A549 (cell line): ENCODE measurements around the gene ZNF740. TPM values are rescaled to one million over a fixed set of nuclear protein-coding genes. Genes with fewer than 3 reads are reported as not detected.

ENCODE experiments used
- ATAC-seq, 2 experiments: fragments of 200-7000 bp in 1 of 2; fragments of >200 bp in 1 of 2; cut with Nextera tagmentation in 1 of 2; cut with Tn5 transposase in 1 of 2; 3 replicates each; pipeline versions ENCODE4 v1.8.0 to v1.9.1; 2018 to 2020; ENCODE audit warnings: mild to moderate bottlenecking in 1 of 2, moderate library complexity in 1 of 2
- CTCF ChIA-PET: fragments of 300-600 bp; sonication (Branson Sonifier 250); formaldehyde crosslinking; extraction: SDS; loops from one replicate; lab custom pipeline; 2021; ENCODE audit warnings: antibody characterized with exemption, inconsistent platforms; lab: Yijun Ruan, JAX
- POLR2A ChIA-PET: fragments of 350-600 bp; formaldehyde crosslinking; extraction: SDS; loops from one replicate; lab custom pipeline; 2021; ENCODE audit warnings: antibody characterized with exemption, inconsistent platforms; lab: Yijun Ruan, JAX
- DNase-seq, 2 experiments: peaks; one replicate each; pipeline versions ENCODE4 v3.0.0 to v3.0.0-alpha.2; 2011 to 2016; ENCODE audit warnings: low read depth in 1 of 2, low spot score in 1 of 2
- FAIRE-seq: peaks from 2 replicates; lab custom pipeline; 2011; peaks lifted over from hg19 to GRCh38; lab: Jason Lieb, UNC
- H3K27ac ChIP-seq, 2 experiments: fragments of >200 bp; sonication (Bioruptor Twin); formaldehyde crosslinking; 3 replicates each; pipeline ENCODE4 v1.5.1; 2016 to 2017
- H3K4me1 ChIP-seq: fragments of >200 bp; sonication (Bioruptor Twin); formaldehyde crosslinking; 3 replicates; pipeline ENCODE4 v1.6.1; 2016
- H3K4me2 ChIP-seq: fragments of >200 bp; sonication (Bioruptor Twin); formaldehyde crosslinking; 3 replicates; pipeline ENCODE4 v1.6.1; 2016
- H3K4me3 ChIP-seq: fragments of >200 bp; sonication (Bioruptor Twin); formaldehyde crosslinking; 3 replicates; pipeline ENCODE4 v1.5.1; 2016
- H3K9me3 ChIP-seq: fragments of >200 bp; sonication (Bioruptor Twin); formaldehyde crosslinking; 3 replicates; pipeline ENCODE4 v1.6.1; 2016
- BCL3 ChIP-seq: fragments of >200 bp; sonication (Bioruptor Twin); formaldehyde crosslinking; IDR thresholded peaks from 3 replicates; pipeline ENCODE4 v1.6.1; 2016
- CBX2 ChIP-seq: fragments of 200-600 bp; sonication (generic); IDR thresholded peaks from 2 replicates; pipeline ENCODE4 v1.6.1; 2016; ENCODE audit warnings: low read depth, mild to moderate bottlenecking, borderline replicate concordance
- ELK1 ChIP-seq: fragments of 150-350 bp; IDR thresholded peaks from 2 replicates; pipeline ENCODE4 v1.6.1; 2014; ENCODE audit warnings: low read depth, mild to moderate bottlenecking, low read length
- FOSL2 ChIP-seq, 2 experiments: fragments of 450-650 bp in 1 of 2; fragments of >200 bp in 1 of 2; sonication (Bioruptor Twin) in 1 of 2; formaldehyde crosslinking; IDR thresholded peaks; 2 replicates each; pipeline versions ENCODE4 v1.5.0 to v1.6.1; 2016 to 2020; ENCODE audit warnings: mild to moderate bottlenecking in 1 of 2, moderate library complexity in 1 of 2
- MAZ ChIP-seq: fragments of 150-350 bp; IDR thresholded peaks from 2 replicates; pipeline ENCODE4 v1.6.1; 2014; ENCODE audit warnings: antibody characterized with exemption, low read depth, low read length, borderline replicate concordance
- NFE2L2 ChIP-seq: fragments of 150-350 bp; conservative IDR thresholded peaks from 2 replicates; pipeline ENCODE4 v1.6.1; 2014; ENCODE audit warnings: low read length
- NR3C1 ChIP-seq: fragments of >200 bp; sonication (Bioruptor Twin); formaldehyde crosslinking; IDR thresholded peaks from 3 replicates; pipeline ENCODE4 v1.6.1; 2017
- RAD21 ChIP-seq, 2 experiments: fragments of >200 bp in 1 of 2; sonication (Bioruptor Twin) in 1 of 2; formaldehyde crosslinking in 1 of 2; IDR thresholded peaks in 1 of 2; conservative IDR thresholded peaks in 1 of 2; 2 replicates in 1 of 2; 3 replicates in 1 of 2; pipeline ENCODE4 v1.6.1; 2012 to 2018; ENCODE audit warnings: inconsistent platforms in 1 of 2
- RARB ChIP-seq: fragments of 250-450 bp; sonication (Bioruptor Pico); IDR thresholded peaks from 2 replicates; pipeline ENCODE4 v1.8.0; 2021; ENCODE audit warnings: mild to moderate bottlenecking, moderate library complexity
- RFX5 ChIP-seq: fragments of 450-650 bp; IDR thresholded peaks from 2 replicates; pipeline ENCODE4 v1.7.1; 2014; ENCODE audit warnings: antibody characterized with exemption, mild to moderate bottlenecking, moderate library complexity
- RNF2 ChIP-seq: fragments of 200-600 bp; sonication (generic); IDR thresholded peaks from 2 replicates; pipeline ENCODE4 v1.6.1; 2016; ENCODE audit warnings: low read depth, mild to moderate bottlenecking, antibody characterized with exemption, moderate library complexity, borderline replicate concordance
- SMC3 ChIP-seq: fragments of >200 bp; sonication (Bioruptor Twin); formaldehyde crosslinking; IDR thresholded peaks from 3 replicates; pipeline ENCODE4 v1.6.1; 2018; ENCODE audit warnings: inconsistent platforms
- ZC3H11A ChIP-seq: fragments of 450-650 bp; IDR thresholded peaks from 2 replicates; pipeline ENCODE4 v1.6.1; 2014; ENCODE audit warnings: antibody characterized with exemption, mild to moderate bottlenecking
- WGBS: methylation state at CpG from one replicate; pipeline ENCODE4 v1.1.6; 2017; ENCODE audit errors: missing lambda C conversion rate; 5-methylcytosine and 5-hydroxymethylcytosine counted together
- polyA plus RNA-seq, 4 experiments: library from polyadenylated mRNA; depleted of rRNA in 3 of 4; stranded (reverse); fragments of >200 nt; fragmentation: RNase III in 1 of 4; extraction: RNeasy Plus Mini Kit Qiagen cat#74134 plus additional on column Dnase treatment in 1 of 4; gene quantifications; 2 replicates in 3 of 4; 3 replicates in 1 of 4; pipeline ENCODE4 v1.2.3, GENCODE V29; 2011 to 2017

ZNF740 gene
- polyA plus RNA-seq, 2 of the 4 experiments (the other 2 are of a cell fraction): 15.1 to 28.8 TPM

GRCh38 chr12:53222170-53222721, 41.7 kb downstream of the ZNF740 start:
- Histone ChIP-seq H3K4me3 (peak overlapping the region; percentile 61), H3K4me2 (peak overlapping the region; percentile 97), H3K4me1 (peaks cover 52% of the 10 kb centered on the region), H3K9me3 (no peaks in the 10 kb centered on the region), H3K27ac (peak overlapping the region; percentile 98)
- CTCF ChIA-PET: interaction anchor here (1.5 to 33.2 kb wide), 3 partner anchors 9 to 68 kb away, joined by 7 to 1046 read pairs (median 38); partner anchors contain the start of genes MYG1 and PFDN5
- ATAC-seq: no peak
- POLR2A ChIA-PET: no interaction called here
- no peak for DNase-seq
- WGBS: 43% methylated on average over 5 of the region's 5 CpGs
- TF ChIP-seq BCL3 (no peak), RAD21 (conservative IDR thresholded peaks at IDR 0.05 in 1 of 2, IDR thresholded peaks at IDR 0.05 in 1 of 2) (no peak), RFX5 (no peak), NFE2L2 (no peak), ZC3H11A (no peak)
- FAIRE-seq: no peak

GRCh38 chr12:53222806-53223261, 42.3 kb downstream of the ZNF740 start:
- POLR2A ChIA-PET: no interaction called here
- Histone ChIP-seq H3K27ac (peak overlapping the region; percentile 98; a peak in 4 of 6 replicates), H3K4me2 (peak overlapping the region; percentile 97), H3K9me3 (no peaks in the 10 kb centered on the region), H3K4me1 (peaks cover 46% of the 10 kb centered on the region), H3K4me3 (no peak overlapping the region)
- CTCF ChIA-PET: interaction anchor here (0.7 to 33.2 kb wide), 6 partner anchors 10 to 169 kb away, joined by 3 to 1046 read pairs (median 5); partner anchors contain the start of genes MYG1 and PFDN5
- FAIRE-seq: no peak
- WGBS: 87% methylated on average over 4 of the region's 4 CpGs
- TF ChIP-seq RARB (CRISPR knock-in tag) (no peak), SMC3 (no peak), FOSL2 (IDR thresholded peaks at IDR 0.05) (no peak), FOSL2 (CRISPR knock-in tag; IDR thresholded peaks at IDR 0.05) (no peak), NR3C1 (no peak), RFX5 (no peak), RNF2 (no peak), RAD21 (conservative IDR thresholded peaks at IDR 0.05 in 1 of 2, IDR thresholded peaks at IDR 0.05 in 1 of 2) (no peak), ELK1 (no peak), CBX2 (no peak)
- no peak for DNase-seq
- ATAC-seq: no peak

GRCh38 chr12:53223389-53224060, 43.0 kb downstream of the ZNF740 start:
- FAIRE-seq: no peak
- CTCF ChIA-PET: interaction anchor here (0.7 to 33.2 kb wide), 6 partner anchors 11 to 170 kb away, joined by 3 to 1046 read pairs (median 5); partner anchors contain the start of genes MYG1 and PFDN5

More at GRCh38 chr12:53223389-53224060, 43.0 kb downstream of the ZNF740 start:
- Histone ChIP-seq H3K4me1 (peaks cover 40% of the 10 kb centered on the region), H3K4me2 (no peak overlapping the region), H3K4me3 (no peak overlapping the region), H3K9me3 (no peaks in the 10 kb centered on the region), H3K27ac (peak overlapping the region in 1 of 2 experiments; percentile 98; a peak in 3 of 6 replicates)
- 61% methylated on average over 13 of the region's 16 CpGs for WGBS
- DNase-seq (no peak), ATAC-seq (no peak)
- no peak for TF ChIP-seq MAZ
- POLR2A ChIA-PET: no interaction called here
